ENCODE data around the gene RNF208.
"Not testable (repeated sequence)": the region's sequence is repeated elsewhere in the genome, so short reads cannot be mapped to it uniquely, and the experiment has no call there.

The RNF208 gene

DNA sequence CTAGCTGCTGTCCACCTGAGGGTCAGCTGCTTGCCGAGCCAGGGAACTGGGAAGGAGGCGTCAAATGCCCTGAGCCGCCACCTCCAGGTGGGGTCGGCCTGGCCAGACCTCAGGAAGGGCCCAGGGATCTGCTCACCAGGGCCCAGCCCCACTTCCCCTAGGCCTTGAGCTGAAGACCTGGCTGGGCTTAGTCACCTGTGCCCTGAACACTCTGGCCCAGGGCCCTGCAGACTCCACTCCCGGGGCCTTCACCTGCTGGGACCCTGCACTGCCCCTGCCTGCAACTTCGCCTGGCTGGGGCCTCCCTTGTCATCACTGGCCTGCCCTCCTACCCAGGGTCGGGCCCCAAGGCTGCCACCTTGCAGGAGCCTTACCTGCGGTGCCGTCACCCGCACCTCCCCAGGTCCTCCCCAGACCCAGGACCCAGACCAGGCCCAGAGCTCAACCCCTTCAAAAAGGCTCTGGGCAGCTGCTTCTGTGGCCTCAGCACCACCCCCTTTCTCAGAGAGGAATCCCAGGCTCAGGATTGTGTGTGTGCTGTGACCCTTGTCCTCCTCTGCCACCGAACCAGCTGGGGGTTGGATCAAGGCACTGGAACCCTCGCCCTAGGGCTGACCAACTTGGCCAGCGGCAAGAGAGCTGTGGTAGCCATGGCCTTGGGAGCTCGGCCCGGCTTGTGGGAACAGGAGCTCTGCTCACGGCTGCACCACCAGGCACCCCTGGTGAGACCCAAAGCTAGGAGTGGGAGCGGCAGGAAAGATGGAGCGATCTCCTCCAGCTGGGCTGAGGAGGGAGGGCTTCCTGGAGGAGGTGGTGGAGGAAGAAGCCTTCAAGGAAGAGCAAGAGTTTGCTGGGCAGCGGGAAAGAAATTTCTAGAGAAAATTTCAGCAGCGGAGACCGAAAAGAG, 31.9 kb upstream of the RNF208 start:
- no peak for DNase-seq

GRCh38 chr9:137252555-137253506, 30.8 kb upstream of the RNF208 start:
- no peak for DNase-seq

GRCh38 chr9:137251490-137252268, 29.6 kb upstream of the RNF208 start:
- no peak for DNase-seq

DNA sequence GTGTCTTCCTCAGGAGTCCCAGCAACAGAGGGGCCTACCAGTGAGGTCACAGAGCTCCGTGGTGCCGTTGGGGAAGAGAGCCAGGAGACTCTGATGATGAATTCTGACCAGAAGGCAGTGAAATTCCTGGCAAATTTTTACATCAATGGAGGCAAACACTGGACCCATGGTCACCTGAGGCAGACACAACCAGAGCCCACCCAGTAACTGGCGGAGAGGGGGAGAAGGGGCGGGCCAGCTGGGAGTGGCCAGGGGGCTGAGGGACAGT, 29.1 kb upstream of the RNF208 start, which contains the start of gene STPG3:
Gene STPG3 (plus strand): TSS at position 93 of the 268 bp plus-strand sequence. CDS start 1 bp downstream, at position 94.
- no peak for DNase-seq

- no peak for DNase-seq
These were observed 28.5 kb upstream of the RNF208 start for GRCh38 chr9:137250329-137251193.

GRCh38 chr9:137247916-137248175, 25.8 kb upstream of the RNF208 start:
- no peak for DNase-seq

GRCh38 chr9:137247135-137247915, 25.3 kb upstream of the RNF208 start:
- DNase-seq, result no peak

DNA sequence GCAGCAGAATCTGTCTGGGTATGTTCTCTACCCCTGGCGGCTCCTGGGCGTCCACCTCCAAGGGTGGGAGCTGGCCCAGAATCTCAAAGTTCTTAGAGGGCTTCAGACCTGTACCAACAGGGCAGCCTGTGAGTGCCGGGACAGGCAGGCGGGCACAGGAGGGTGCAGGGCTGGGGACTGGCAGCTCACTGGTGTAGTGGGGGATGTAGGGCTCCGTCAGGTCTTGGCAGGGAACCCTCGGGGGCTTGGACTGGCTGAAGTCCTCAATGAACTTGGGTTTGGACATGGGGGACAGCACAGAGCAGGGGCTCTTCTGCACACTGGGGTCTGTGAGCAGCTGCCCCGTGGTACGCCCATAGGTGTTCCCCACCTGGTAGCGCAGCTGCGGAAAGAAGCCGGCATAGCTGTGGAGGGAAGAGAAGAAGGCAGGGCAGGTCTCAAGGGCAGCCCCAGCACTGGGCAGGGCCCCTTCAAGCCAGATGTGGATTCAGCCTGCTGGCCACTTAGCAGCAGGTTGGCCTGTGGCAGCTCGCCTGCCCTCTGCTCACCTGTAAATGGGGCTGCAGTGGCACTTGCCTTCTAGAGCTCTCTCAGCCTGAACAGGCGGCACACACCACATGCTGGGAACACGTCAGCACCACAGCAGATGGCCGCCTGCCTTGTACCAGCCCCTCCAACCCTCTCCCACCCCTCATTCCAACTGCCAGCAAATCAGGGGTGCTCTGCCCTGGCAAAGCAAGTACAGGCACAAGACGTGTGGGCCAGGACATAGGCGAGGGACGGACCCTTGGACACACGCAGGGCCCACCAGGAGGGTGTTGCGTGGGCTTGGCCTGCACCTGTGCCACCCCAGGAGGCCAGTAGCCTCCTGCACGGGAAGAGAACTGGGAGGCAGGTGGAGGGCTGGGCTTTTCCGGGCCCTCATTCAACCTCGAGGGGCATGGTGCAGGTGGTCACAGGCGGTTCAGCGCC, 23.7 kb upstream of the RNF208 start:
- DNase-seq, result no peak

DNA sequence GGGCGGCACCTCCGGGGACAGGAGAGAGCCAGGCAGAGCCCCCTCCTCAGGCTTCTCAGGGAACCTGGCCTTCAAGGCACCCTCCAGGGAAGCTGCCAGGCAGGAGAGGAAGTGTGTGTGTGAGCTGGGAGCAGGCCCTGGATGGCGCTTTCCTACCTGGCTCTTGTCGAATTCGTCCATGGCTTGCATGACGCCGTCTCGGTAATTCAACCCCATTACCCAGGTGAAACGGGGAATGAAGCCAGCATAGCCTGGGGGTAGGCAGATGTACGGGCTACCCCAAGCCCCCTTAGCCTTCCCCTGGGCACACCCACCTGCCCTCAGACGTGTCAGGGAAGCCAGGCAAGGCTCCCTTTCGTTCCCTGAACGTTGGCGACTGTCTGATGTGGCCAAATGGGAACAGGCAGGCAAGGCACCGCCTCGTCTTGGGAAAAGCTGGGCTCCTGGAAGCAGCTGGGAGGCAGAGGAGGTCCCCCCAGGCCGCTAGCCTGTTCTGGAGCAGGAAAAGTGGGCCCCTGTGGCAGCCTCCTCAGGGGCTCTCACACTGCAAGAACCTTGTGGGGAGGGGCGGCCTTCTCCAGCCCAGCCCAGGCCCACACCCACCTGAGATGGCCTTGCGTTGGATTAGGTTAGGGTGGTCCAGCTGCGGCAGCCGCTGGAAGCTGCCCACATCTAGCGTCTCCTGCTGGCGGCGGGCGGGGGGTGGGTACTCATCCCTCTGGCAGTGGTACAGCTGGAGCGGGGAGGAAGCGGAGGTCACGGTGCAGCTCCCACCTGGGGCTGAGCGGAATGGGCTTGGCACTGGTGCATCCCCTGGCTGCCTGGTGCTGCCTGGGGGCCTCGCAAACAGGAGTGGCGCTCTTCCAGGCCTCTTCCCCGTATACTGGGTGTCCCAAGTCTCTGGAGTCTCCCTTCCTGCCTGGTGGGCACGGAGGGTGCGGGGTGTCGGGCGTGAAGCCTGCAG, 22.7 kb upstream of the RNF208 start:
- no peak for DNase-seq

GRCh38 chr9:137243626-137244485, 21.8 kb upstream of the RNF208 start:
- DNase-seq, result no peak

- DNase-seq, result not testable (repeated sequence)
These were observed 21.2 kb upstream of the RNF208 start for GRCh38 chr9:137243266-137243625.

DNA sequence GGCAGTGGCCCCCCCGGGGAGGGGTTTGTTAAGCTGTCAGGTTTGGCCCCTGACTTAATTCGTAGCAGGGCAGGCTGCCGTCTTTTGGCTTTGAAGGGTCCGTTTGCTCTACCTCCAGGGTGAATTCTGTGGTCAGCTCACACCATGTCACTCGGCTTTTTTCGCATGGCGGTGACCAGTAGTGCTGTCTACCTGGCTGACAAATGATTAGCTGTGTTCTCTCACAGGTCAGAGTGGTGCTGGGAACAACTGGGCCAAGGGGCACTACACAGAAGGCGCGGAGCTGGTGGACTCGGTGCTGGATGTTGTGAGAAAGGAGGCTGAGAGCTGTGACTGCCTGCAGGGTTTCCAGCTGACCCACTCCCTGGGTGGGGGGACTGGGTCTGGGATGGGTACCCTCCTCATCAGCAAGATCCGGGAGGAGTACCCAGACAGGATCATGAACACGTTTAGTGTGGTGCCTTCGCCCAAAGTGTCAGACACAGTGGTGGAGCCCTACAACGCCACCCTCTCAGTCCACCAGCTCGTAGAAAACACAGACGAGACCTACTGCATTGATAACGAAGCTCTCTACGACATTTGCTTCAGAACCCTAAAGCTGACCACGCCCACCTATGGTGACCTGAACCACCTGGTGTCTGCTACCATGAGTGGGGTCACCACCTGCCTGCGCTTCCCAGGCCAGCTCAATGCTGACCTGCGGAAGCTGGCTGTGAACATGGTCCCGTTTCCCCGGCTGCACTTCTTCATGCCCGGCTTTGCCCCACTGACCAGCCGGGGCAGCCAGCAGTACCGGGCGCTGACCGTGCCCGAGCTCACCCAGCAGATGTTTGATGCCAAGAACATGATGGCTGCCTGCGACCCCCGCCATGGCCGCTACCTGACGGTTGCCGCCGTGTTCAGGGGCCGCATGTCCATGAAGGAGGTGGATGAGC, 20.5 kb upstream of the RNF208 start:
- DNase-seq, result no peak

- DNase-seq, result peak; percentile 64
These were observed 19.6 kb upstream of the RNF208 start for GRCh38 chr9:137241490-137242268.

DNA sequence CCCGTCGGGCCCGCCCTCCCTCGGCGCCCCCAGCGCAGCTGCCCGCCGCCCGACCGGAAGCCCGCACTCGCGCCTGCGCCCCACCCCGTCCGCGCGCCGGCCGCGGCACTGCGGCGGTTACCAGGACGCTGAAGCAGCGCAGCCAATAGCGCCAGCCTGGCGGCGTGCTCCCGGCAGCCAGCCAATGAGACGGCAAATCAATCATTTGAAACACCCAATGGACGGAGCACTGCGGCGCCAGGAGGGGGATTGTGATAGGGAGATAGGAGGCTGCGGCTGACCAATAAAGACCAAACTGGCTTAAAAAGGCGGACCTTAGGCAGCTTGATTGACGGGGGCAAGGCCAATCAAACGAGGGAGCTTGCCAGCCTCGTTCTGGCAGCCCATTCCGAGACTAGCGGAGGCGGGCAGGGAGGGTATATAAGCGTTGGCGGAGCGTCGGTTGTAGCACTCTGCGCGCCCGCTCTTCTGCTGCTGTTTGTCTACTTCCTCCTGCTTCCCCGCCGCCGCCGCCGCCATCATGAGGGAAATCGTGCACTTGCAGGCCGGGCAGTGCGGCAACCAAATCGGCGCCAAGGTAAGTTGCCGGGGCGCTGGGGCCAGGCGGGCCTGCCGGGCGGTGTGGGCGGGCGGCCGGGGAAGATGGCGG, 18.9 kb upstream of the RNF208 start, which contains the start of gene TUBB4B:
Gene TUBB4B (plus strand): TSS at position 447 of the 649 bp plus-strand sequence. CDS start 74 bp downstream, at position 521.
- peak; percentile 93 for DNase-seq

DNA sequence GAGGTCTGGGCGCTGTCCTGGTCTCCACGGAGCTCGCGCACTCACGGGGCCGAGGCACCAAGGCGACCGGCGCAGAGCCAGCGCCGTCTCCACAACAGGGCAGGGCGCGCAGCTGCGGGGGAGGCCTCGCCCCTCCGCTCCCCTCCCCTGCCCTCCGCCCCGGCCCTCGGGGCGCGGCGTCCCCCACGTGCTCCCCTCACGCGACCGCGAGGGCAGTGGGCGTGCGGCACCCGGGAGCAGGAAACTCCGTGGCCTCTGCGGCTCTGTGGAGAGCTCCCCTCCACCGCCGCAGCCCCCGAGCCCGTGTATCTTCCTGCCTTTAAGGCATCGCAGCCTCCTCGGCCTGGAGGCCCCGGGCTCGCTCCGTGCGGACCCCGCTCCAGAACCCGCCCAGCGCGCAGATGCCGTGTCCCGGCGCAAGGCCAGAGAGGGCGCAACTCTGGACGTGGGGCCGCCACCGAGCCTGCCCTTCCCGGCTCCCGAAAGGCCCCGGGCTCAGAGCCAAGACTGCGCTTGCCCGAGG, 18.3 kb upstream of the RNF208 start:
- peak; percentile 59 for DNase-seq

Data from T-helper 9 cell (primary cell).